ENCODE measurements around the gene TMEM50A.
"Not testable (repeated sequence)": the region's sequence is repeated elsewhere in the genome, so short reads cannot be mapped to it uniquely, and the experiment has no call there.

- TF ChIP-seq CTCF (IDR thresholded peaks at IDR 0.05 in 4 of 5, conservative IDR thresholded peaks at IDR 0.05 in 1 of 5); POLR2A (IDR thresholded peaks at IDR 0.05): not testable (repeated sequence)
Measured at GRCh38 chr1:25324407-25324806, 13.7 kb upstream of the TMEM50A start.

Data from gastrocnemius medialis (tissue), 4 donors.